ENCODE results near the gene C2CD4B.

Gene C2CD4B

GRCh38 chr15:62165793-62166375, 799 bp upstream of the C2CD4B start:
- Mint-ChIP-seq H3K36me3 (ENCODE audit: low read depth) (no peaks in the 10 kb centered on the region), H3K9me3 (no peaks in the 10 kb centered on the region), H3K4me1 (ENCODE audit: low read depth) (peaks cover 21% of the 10 kb centered on the region), H3K27me3 (peaks cover 76% of the 10 kb centered on the region), H3K27ac (no peak overlapping the region), H3K4me3 (peak overlapping the region; percentile 33)

GRCh38 chr15:62164396-62165103, 535 bp downstream of the C2CD4B start:
- Mint-ChIP-seq H3K27ac (no peak overlapping the region), H3K9me3 (no peaks in the 10 kb centered on the region), H3K27me3 (peaks cover 81% of the 10 kb centered on the region), H3K4me1 (ENCODE audit: low read depth) (peaks cover 21% of the 10 kb centered on the region), H3K36me3 (ENCODE audit: low read depth) (no peaks in the 10 kb centered on the region), H3K4me3 (peak overlapping the region; percentile 78)

- no peak overlapping the region for H3K4me3 Mint-ChIP-seq
- peaks cover 21% of the 10 kb centered on the region for H3K4me1 Mint-ChIP-seq (ENCODE audit: low read depth)
- no peak overlapping the region for H3K27ac Mint-ChIP-seq
- H3K27me3 Mint-ChIP-seq, result peaks cover 81% of the 10 kb centered on the region
- no peaks in the 10 kb centered on the region for H3K36me3 Mint-ChIP-seq (ENCODE audit: low read depth)
- no peaks in the 10 kb centered on the region for H3K9me3 Mint-ChIP-seq
Observed at GRCh38 chr15:62164014-62164395, 1.1 kb downstream of the C2CD4B start.

GRCh38 chr15:62163397-62164013, 1.6 kb downstream of the C2CD4B start:
- H3K4me3 Mint-ChIP-seq, result peak overlapping the region; percentile 53
- H3K9me3 Mint-ChIP-seq, result peaks cover 5% of the 10 kb centered on the region
- no peaks in the 10 kb centered on the region for H3K36me3 Mint-ChIP-seq (ENCODE audit: low read depth)
- peaks cover 83% of the 10 kb centered on the region for H3K27me3 Mint-ChIP-seq
- peaks cover 21% of the 10 kb centered on the region for H3K4me1 Mint-ChIP-seq (ENCODE audit: low read depth)
- H3K27ac Mint-ChIP-seq, result no peak overlapping the region

- Mint-ChIP-seq H3K9me3 (peaks cover 5% of the 10 kb centered on the region), H3K27ac (no peak overlapping the region), H3K4me3 (no peak overlapping the region), H3K36me3 (ENCODE audit: low read depth) (no peaks in the 10 kb centered on the region), H3K4me1 (ENCODE audit: low read depth) (peaks cover 43% of the 10 kb centered on the region), H3K27me3 (peaks cover 16% of the 10 kb centered on the region)
Observed at GRCh38 chr15:62153228-62153627, 11.9 kb downstream of the C2CD4B start.

DNA sequence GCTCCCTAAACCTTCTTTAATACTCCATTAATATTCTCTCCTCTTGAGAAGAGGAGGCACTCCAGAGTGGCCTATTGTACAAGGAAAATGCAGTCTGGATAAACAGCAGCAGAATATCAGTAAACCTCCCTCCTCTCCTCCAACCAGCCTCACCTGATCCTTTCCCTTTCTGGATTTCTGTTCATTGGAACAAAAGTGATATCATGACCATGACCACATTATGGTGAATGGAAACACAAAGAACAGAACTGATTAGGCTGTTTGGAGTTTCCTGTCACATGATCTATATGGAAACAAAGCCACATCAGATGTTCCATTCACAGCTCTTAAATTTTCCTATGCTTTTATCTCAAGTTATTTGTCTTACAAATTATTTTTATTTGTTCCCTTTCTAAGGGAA, 14.6 kb downstream of the C2CD4B start:
- peaks cover 9% of the 10 kb centered on the region for H3K27me3 Mint-ChIP-seq
- no peaks in the 10 kb centered on the region for H3K9me3 Mint-ChIP-seq
- H3K4me1 Mint-ChIP-seq (ENCODE audit: low read depth), result peaks cover 43% of the 10 kb centered on the region
- H3K4me3 Mint-ChIP-seq, result peak overlapping the region; percentile 1
- H3K36me3 Mint-ChIP-seq (ENCODE audit: low read depth), result no peaks in the 10 kb centered on the region
- H3K27ac Mint-ChIP-seq, result peak overlapping the region; percentile 74

DNA sequence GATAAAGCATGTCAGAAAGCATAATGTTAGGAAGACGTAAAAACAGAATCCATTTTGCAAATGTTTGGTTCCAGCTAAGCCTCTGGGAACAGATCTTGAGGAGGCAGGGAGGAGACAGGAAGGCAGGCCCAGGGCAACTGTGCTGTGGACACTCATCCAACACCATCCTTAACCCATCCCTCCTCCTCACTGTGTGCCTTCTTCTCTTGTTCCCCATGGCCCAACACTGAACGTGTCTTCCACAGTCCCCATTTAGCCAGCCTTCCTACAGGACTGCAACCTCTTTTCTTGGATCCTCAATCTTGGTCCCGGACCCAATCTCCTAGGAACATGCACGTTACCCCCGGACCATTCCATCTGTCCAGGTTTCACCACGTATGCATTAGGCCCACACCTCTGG, 15.4 kb downstream of the C2CD4B start:
- no peaks in the 10 kb centered on the region for H3K36me3 Mint-ChIP-seq (ENCODE audit: low read depth)
- H3K4me3 Mint-ChIP-seq, result no peak overlapping the region
- peaks cover 4% of the 10 kb centered on the region for H3K27me3 Mint-ChIP-seq
- H3K27ac Mint-ChIP-seq, result no peak overlapping the region
- no peaks in the 10 kb centered on the region for H3K9me3 Mint-ChIP-seq
- peaks cover 43% of the 10 kb centered on the region for H3K4me1 Mint-ChIP-seq (ENCODE audit: low read depth)

GRCh38 chr15:62147551-62147950, 17.5 kb downstream of the C2CD4B start:
- H3K36me3 Mint-ChIP-seq (ENCODE audit: low read depth), result no peaks in the 10 kb centered on the region
- no peaks in the 10 kb centered on the region for H3K9me3 Mint-ChIP-seq
- no peak overlapping the region for H3K4me3 Mint-ChIP-seq
- peaks cover 29% of the 10 kb centered on the region for H3K4me1 Mint-ChIP-seq (ENCODE audit: low read depth)
- H3K27ac Mint-ChIP-seq, result no peak overlapping the region
- peaks cover 8% of the 10 kb centered on the region for H3K27me3 Mint-ChIP-seq

DNA sequence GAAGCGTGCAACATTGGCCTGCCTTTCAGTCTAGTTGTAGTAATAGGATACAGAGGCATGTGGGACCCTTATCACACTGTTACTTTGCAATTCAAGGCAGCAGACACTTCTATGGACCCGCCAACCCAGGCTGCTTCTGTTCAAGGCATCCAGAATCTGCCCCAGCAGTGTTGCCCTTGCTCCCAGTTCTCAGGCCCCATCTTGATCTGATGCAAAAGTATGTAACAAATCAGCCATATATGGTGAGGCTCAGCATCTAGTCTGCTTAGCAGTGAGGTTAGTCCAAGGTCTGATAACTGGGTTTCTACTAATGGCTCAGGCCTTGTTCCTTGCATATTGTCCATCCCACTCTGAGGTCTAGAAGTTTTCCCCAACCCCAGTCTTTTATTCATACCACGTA, 17.9 kb downstream of the C2CD4B start:
- H3K27me3 Mint-ChIP-seq, result peaks cover 8% of the 10 kb centered on the region
- H3K4me3 Mint-ChIP-seq, result no peak overlapping the region
- no peaks in the 10 kb centered on the region for H3K9me3 Mint-ChIP-seq
- no peak overlapping the region for H3K27ac Mint-ChIP-seq
- H3K4me1 Mint-ChIP-seq (ENCODE audit: low read depth), result peaks cover 28% of the 10 kb centered on the region
- no peaks in the 10 kb centered on the region for H3K36me3 Mint-ChIP-seq (ENCODE audit: low read depth)

GRCh38 chr15:62145015-62145735, 19.9 kb downstream of the C2CD4B start:
- no peak overlapping the region for H3K4me3 Mint-ChIP-seq

DNA sequence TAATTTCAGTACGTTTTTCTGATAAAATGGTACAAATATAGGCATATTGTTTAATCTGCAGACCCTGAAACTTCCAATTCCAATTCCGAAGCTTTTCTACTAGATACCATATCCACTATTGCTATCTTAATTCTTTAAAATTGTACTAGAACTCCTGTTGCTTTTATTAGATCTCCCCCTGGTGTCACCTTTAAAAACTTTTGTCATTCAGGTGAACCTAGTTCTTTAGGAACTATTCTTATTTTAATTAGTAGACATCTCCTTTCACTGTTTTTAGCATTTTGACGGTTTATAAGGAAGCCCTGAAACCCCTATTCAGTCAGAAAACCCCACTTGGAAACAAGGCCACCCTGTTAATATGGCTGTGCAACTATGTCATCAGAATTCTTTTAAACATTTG, 22.3 kb downstream of the C2CD4B start:
- Mint-ChIP-seq H3K9me3 (no peaks in the 10 kb centered on the region), H3K4me3 (no peak overlapping the region), H3K27ac (no peak overlapping the region), H3K4me1 (ENCODE audit: low read depth) (no peaks in the 10 kb centered on the region), H3K36me3 (ENCODE audit: low read depth) (no peaks in the 10 kb centered on the region), H3K27me3 (peaks cover 11% of the 10 kb centered on the region)

More at GRCh38 chr15:62145015-62145735, 19.9 kb downstream of the C2CD4B start:
- Mint-ChIP-seq H3K27me3 (peaks cover 8% of the 10 kb centered on the region), H3K4me1 (ENCODE audit: low read depth) (peaks cover 12% of the 10 kb centered on the region), H3K36me3 (ENCODE audit: low read depth) (no peaks in the 10 kb centered on the region), H3K9me3 (no peaks in the 10 kb centered on the region), H3K27ac (no peak overlapping the region)

DNA sequence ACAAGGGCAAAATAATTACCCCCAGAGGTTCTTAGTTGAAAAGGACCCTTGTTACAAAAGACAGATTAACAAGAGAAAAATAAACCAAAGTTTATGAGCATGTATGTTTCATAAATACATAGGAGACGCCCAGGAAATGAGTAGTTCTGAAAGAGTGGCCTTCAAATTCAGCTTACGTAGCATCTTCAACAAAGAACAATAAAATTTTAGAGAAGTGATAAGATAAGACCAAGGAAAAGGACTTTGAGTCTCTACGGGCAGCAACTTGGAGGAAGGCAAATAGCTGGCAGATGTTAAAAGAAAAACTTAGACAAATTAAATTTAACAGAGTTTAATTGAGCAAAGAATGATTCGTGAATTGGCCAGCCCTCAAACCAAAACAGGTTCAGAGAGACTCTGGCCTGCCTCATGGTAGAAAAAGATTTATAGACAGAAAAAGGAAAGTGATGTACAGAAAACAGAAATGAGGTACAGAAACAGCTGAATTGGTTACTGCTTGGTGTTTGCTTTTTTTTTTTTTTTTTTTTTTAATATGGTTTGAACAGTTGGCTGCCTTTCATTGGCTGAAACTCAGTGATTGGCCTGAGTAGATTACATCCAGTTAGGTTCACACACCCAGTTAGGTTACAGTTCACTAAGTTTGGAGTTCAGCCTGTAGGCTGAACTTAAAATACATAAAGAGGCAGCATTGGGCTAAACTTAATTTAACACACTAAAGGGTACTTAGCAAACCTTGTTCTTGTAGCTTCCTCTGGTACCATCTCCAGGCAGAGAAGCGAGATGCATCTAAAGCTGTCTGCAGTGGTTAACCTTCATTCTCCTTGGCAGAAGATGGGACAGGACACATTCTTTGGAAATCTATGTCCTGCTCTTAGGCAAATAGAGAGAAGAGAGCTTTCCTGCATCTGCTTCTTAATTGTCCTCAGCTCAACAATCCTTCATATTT, 23.2 kb downstream of the C2CD4B start:
- Mint-ChIP-seq H3K9me3 (no peaks in the 10 kb centered on the region), H3K4me3 (no peak overlapping the region), H3K27ac (no peak overlapping the region), H3K36me3 (ENCODE audit: low read depth) (no peaks in the 10 kb centered on the region), H3K4me1 (ENCODE audit: low read depth) (no peaks in the 10 kb centered on the region), H3K27me3 (peaks cover 7% of the 10 kb centered on the region)

- no peak overlapping the region for H3K4me3 Mint-ChIP-seq
- H3K27me3 Mint-ChIP-seq, result peaks cover 7% of the 10 kb centered on the region
- no peak overlapping the region for H3K27ac Mint-ChIP-seq
- H3K36me3 Mint-ChIP-seq (ENCODE audit: low read depth), result no peaks in the 10 kb centered on the region
- H3K4me1 Mint-ChIP-seq (ENCODE audit: low read depth), result no peaks in the 10 kb centered on the region
- H3K9me3 Mint-ChIP-seq, result no peaks in the 10 kb centered on the region
Observed at GRCh38 chr15:62141200-62141599, 23.9 kb downstream of the C2CD4B start.

DNA sequence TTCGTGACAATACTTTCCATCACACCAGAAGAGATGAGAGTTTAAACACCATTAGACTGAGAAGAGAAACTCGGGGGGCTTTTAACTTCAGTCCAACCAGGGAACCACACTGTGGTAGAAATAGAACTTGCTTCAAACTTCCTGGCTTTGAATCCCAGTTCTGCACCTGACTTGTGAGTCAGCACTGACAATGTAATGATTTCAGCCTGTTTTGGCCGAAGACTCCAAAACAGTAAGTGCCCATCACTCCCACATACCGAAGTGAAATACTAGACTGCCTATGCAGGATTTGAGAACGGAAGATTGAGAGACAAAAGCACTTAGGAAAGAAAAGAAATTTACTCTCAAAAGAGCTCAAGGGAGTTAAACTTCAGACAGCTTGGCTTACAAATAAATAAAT, 27.0 kb downstream of the C2CD4B start:
- H3K27me3 Mint-ChIP-seq, result peaks cover 12% of the 10 kb centered on the region
- no peaks in the 10 kb centered on the region for H3K4me1 Mint-ChIP-seq (ENCODE audit: low read depth)
- peaks cover 3% of the 10 kb centered on the region for H3K9me3 Mint-ChIP-seq
- H3K27ac Mint-ChIP-seq, result no peak overlapping the region
- no peaks in the 10 kb centered on the region for H3K36me3 Mint-ChIP-seq (ENCODE audit: low read depth)
- no peak overlapping the region for H3K4me3 Mint-ChIP-seq
